Osteocyte (in vitro differentiated cells): ENCODE results near the gene ALMS1. TPM values are rescaled to one million over a fixed set of nuclear protein-coding genes. Genes with fewer than 3 reads are reported as not detected.
A peak's percentile ranks its signal among the peaks of the same experiment; 100 is the strongest.
"Not testable (repeated sequence)": the region's sequence is repeated elsewhere in the genome, so short reads cannot be mapped to it uniquely, and the experiment has no call there.

ENCODE experiments used
- DNase-seq: peaks from one replicate; pipeline ENCODE4 v3.0.0; 2021; ENCODE audit warnings: mixed read lengths; ENCODE audit not compliant: unreplicated experiment; ENCODE audit errors: extremely low spot score
- H3K27ac Mint-ChIP-seq: one replicate; pipeline ENCODE4 v1.8.0; 2021; ENCODE audit warnings: mild to moderate bottlenecking, mixed read lengths; ENCODE audit not compliant: unreplicated experiment
- H3K27me3 Mint-ChIP-seq: one replicate; pipeline ENCODE4 v1.8.0; 2021; ENCODE audit warnings: mixed read lengths; ENCODE audit not compliant: unreplicated experiment
- H3K36me3 Mint-ChIP-seq: one replicate; pipeline ENCODE4 v1.8.0; 2021; ENCODE audit warnings: mixed read lengths; ENCODE audit not compliant: unreplicated experiment
- H3K4me1 Mint-ChIP-seq: one replicate; pipeline ENCODE4 v1.8.0; 2021; ENCODE audit warnings: mixed read lengths; ENCODE audit not compliant: unreplicated experiment
- H3K4me3 Mint-ChIP-seq: one replicate; pipeline ENCODE4 v1.8.0; 2021; ENCODE audit warnings: mild to moderate bottlenecking, moderate library complexity, mixed read lengths; ENCODE audit not compliant: unreplicated experiment
- H3K9me3 Mint-ChIP-seq: one replicate; pipeline ENCODE4 v1.8.0; 2021; ENCODE audit warnings: mixed read lengths; ENCODE audit not compliant: unreplicated experiment
- CTCF ChIP-seq: fragments of 200-600 bp; sonication (generic); IDR thresholded peaks from 2 replicates; pipeline ENCODE4 v1.5.0; 2021; ENCODE audit warnings: antibody characterized with exemption, mild to moderate bottlenecking, moderate library complexity
- long read RNA-seq: library from polyadenylated mRNA; unstranded; transcript quantifications from one replicate; pipeline ENCODE4 v2.0.0, GENCODE V29; 2021
- total RNA-seq: library from RNA; stranded (reverse); gene quantifications from 2 replicates; pipeline ENCODE4 v1.2.1, GENCODE V29; 2021

ALMS1 gene
- total RNA-seq = 18.5 and 22.7 TPM in 2 replicates
- long read RNA-seq, partial matches to known transcripts = 11 of 14 reads
- long read RNA-seq, other reads (novel, unspliced or antisense) = 3 of 14 reads

- TF ChIP-seq CTCF = peak; percentile 33
- H3K4me3 Mint-ChIP-seq = peak within 1 kb of the TSS; percentile 93
- H3K4me1 Mint-ChIP-seq = peaks cover 20% of the 10 kb centered on the region
- H3K27ac Mint-ChIP-seq = peak within 1 kb of the TSS; percentile 91
- H3K27me3 Mint-ChIP-seq = peaks cover 32% of the 10 kb centered on the region
- H3K9me3 Mint-ChIP-seq = no peaks in the 10 kb centered on the region
- no peaks in the 10 kb centered on the region for H3K36me3 Mint-ChIP-seq
- peak; percentile 93 for DNase-seq
Measured at GRCh38 chr2:73385504-73386341, at the start of gene ALMS1. ALMS1 (plus strand) TSS chr2:73385836; CDS start chr2:73385869, 33 bp downstream.

- H3K27ac Mint-ChIP-seq = no peak overlapping the region
- H3K27me3 Mint-ChIP-seq = peaks cover 45% of the 10 kb centered on the region
- H3K9me3 Mint-ChIP-seq = peaks cover 10% of the 10 kb centered on the region
- no peak for DNase-seq
- no peaks in the 10 kb centered on the region for H3K4me1 Mint-ChIP-seq
- no peak for TF ChIP-seq CTCF
- no peaks in the 10 kb centered on the region for H3K36me3 Mint-ChIP-seq
- no peak overlapping the region for H3K4me3 Mint-ChIP-seq
Measured at GRCh38 chr2:73337828-73338227, 47.8 kb upstream of the ALMS1 start.

GRCh38 chr2:73339201-73339600, 46.4 kb upstream of the ALMS1 start:
- H3K36me3 Mint-ChIP-seq = no peaks in the 10 kb centered on the region
- TF ChIP-seq CTCF = no peak
- no peak overlapping the region for H3K27ac Mint-ChIP-seq
- H3K27me3 Mint-ChIP-seq = peaks cover 33% of the 10 kb centered on the region
- no peak overlapping the region for H3K4me3 Mint-ChIP-seq
- H3K9me3 Mint-ChIP-seq = peaks cover 8% of the 10 kb centered on the region
- no peaks in the 10 kb centered on the region for H3K4me1 Mint-ChIP-seq
- no peak for DNase-seq

- H3K27ac Mint-ChIP-seq = no peak overlapping the region
- H3K27me3 Mint-ChIP-seq = peaks cover 36% of the 10 kb centered on the region
- TF ChIP-seq CTCF = no peak
- no peaks in the 10 kb centered on the region for H3K4me1 Mint-ChIP-seq
- no peak for DNase-seq
- H3K4me3 Mint-ChIP-seq = no peak overlapping the region
- H3K36me3 Mint-ChIP-seq = no peaks in the 10 kb centered on the region
- no peaks in the 10 kb centered on the region for H3K9me3 Mint-ChIP-seq
Measured at GRCh38 chr2:73341039-73341438, 44.6 kb upstream of the ALMS1 start.

GRCh38 chr2:73343992-73344391, 41.6 kb upstream of the ALMS1 start:
- DNase-seq = no peak
- Mint-ChIP-seq H3K4me1 (no peaks in the 10 kb centered on the region), H3K27me3 (peaks cover 31% of the 10 kb centered on the region), H3K4me3 (no peak overlapping the region), H3K27ac (no peak overlapping the region), H3K9me3 (no peaks in the 10 kb centered on the region), H3K36me3 (no peaks in the 10 kb centered on the region)
- no peak for TF ChIP-seq CTCF

- not testable (repeated sequence) for H3K36me3 Mint-ChIP-seq
Measured at GRCh38 chr2:73344747-73345146, 40.9 kb upstream of the ALMS1 start.

More at GRCh38 chr2:73344747-73345146, 40.9 kb upstream of the ALMS1 start:
- H3K27ac Mint-ChIP-seq, H3K4me1 Mint-ChIP-seq, H3K4me3 Mint-ChIP-seq, H3K9me3 Mint-ChIP-seq, DNase-seq: not testable (repeated sequence)
- peaks cover 30% of the 10 kb centered on the region for H3K27me3 Mint-ChIP-seq
